HG02678 (cell line): ENCODE results near the gene SLC66A2.

Experiments
- ATAC-seq: cut with Tn5 transposase; IDR thresholded peaks from one replicate; pipeline ENCODE4 v1.9.1; 2021; ENCODE audit warnings: mild to moderate bottlenecking, moderate library complexity; ENCODE audit not compliant: unreplicated experiment

Gene SLC66A2

GRCh38 chr18:79904357-79905147 lies 46.9 kb downstream of the SLC66A2 start:
- ATAC-seq, result no peak

GRCh38 chr18:79903787-79904356 lies 47.6 kb downstream of the SLC66A2 start:
- ATAC-seq, result no peak

- ATAC-seq, result no peak
Measured at GRCh38 chr18:79903071-79903635, 48.3 kb downstream of the SLC66A2 start.

- ATAC-seq, result no peak
Measured at GRCh38 chr18:79902640-79903039, 48.8 kb downstream of the SLC66A2 start.

- no peak for ATAC-seq
Measured at GRCh38 chr18:79902075-79902474, 49.4 kb downstream of the SLC66A2 start.

- ATAC-seq, result no peak
Measured at GRCh38 chr18:79901665-79902064, 49.8 kb downstream of the SLC66A2 start.

GRCh38 chr18:79900610-79901570 lies 50.6 kb downstream of the SLC66A2 start:
- ATAC-seq, result no peak

- ATAC-seq, result no peak
Measured at GRCh38 chr18:79899609-79900445, 51.6 kb downstream of the SLC66A2 start.

- no peak for ATAC-seq
Measured at GRCh38 chr18:79898952-79899608, 52.4 kb downstream of the SLC66A2 start.

- ATAC-seq, result no peak
Measured at GRCh38 chr18:79897940-79898625, 53.4 kb downstream of the SLC66A2 start.

- no peak for ATAC-seq
Measured at GRCh38 chr18:79896738-79897137, 54.7 kb downstream of the SLC66A2 start.

GRCh38 chr18:79890674-79891073 lies 60.8 kb downstream of the SLC66A2 start:
- ATAC-seq, result no peak

GRCh38 chr18:79889569-79889968 lies 61.9 kb downstream of the SLC66A2 start:
- ATAC-seq, result no peak

- no peak for ATAC-seq
Measured at GRCh38 chr18:79888016-79888415, 63.4 kb downstream of the SLC66A2 start.

GRCh38 chr18:79887181-79888000 lies 64.1 kb downstream of the SLC66A2 start:
- no peak for ATAC-seq

- ATAC-seq, result no peak
Measured at GRCh38 chr18:79884963-79885728, 66.3 kb downstream of the SLC66A2 start.

GRCh38 chr18:79884294-79884962 lies 67.0 kb downstream of the SLC66A2 start:
- no peak for ATAC-seq
